NCI-H526 treated with DMSO at 0.1 percent for 48 hours (cell line): ENCODE results near the gene MYH15.

Experiments used
- DNase-seq: peaks from one replicate; lab custom pipeline; 2025; lab: John Stamatoyannopoulos, UW

MYH15 gene

GRCh38 chr3:108510496-108510895 is at the start of gene MYH15:
MYH15 (minus strand) TSS chr3:108510596; CDS start chr3:108510530, 66 bp downstream.
- no peak for DNase-seq

- no peak for DNase-seq
Measured at GRCh38 chr3:108555966-108556581, 45.7 kb upstream of the MYH15 start.

- no peak for DNase-seq
Measured at GRCh38 chr3:108554913-108555571, 44.6 kb upstream of the MYH15 start.

- DNase-seq = no peak
Measured at GRCh38 chr3:108554229-108554628, 43.8 kb upstream of the MYH15 start.

GRCh38 chr3:108552267-108553159 is 42.1 kb upstream of the MYH15 start:
- DNase-seq = peak; percentile 3

- no peak for DNase-seq
Measured at GRCh38 chr3:108548886-108549285, 38.5 kb upstream of the MYH15 start.

- DNase-seq = no peak
Measured at GRCh38 chr3:108548304-108548703, 37.9 kb upstream of the MYH15 start.

- DNase-seq = no peak
Measured at GRCh38 chr3:108546692-108547091, 36.3 kb upstream of the MYH15 start.

- no peak for DNase-seq
Measured at GRCh38 chr3:108546247-108546646, 35.9 kb upstream of the MYH15 start.

- no peak for DNase-seq
Measured at GRCh38 chr3:108538083-108538482, 27.7 kb upstream of the MYH15 start.

GRCh38 chr3:108528459-108529252 is 18.3 kb upstream of the MYH15 start:
- DNase-seq = no peak

- DNase-seq = no peak
Measured at GRCh38 chr3:108527817-108528216, 17.4 kb upstream of the MYH15 start.

GRCh38 chr3:108527109-108527508 is 16.7 kb upstream of the MYH15 start:
- no peak for DNase-seq

- DNase-seq = no peak
Measured at GRCh38 chr3:108525971-108526370, 15.6 kb upstream of the MYH15 start.

- no peak for DNase-seq
Measured at GRCh38 chr3:108525256-108525655, 14.9 kb upstream of the MYH15 start.

- DNase-seq = no peak
Measured at GRCh38 chr3:108524537-108524936, 14.1 kb upstream of the MYH15 start.

- DNase-seq = no peak
Measured at GRCh38 chr3:108518895-108519294, 8.5 kb upstream of the MYH15 start.

GRCh38 chr3:108516881-108517280 is 6.5 kb upstream of the MYH15 start:
- no peak for DNase-seq

- no peak for DNase-seq
Measured at GRCh38 chr3:108513961-108514360, 3.6 kb upstream of the MYH15 start.

GRCh38 chr3:108512671-108513070 is 2.3 kb upstream of the MYH15 start:
- DNase-seq = no peak

- DNase-seq = no peak
Measured at GRCh38 chr3:108511490-108511889, 1.1 kb upstream of the MYH15 start.

- DNase-seq = no peak
Measured at GRCh38 chr3:108511055-108511454, 659 bp upstream of the MYH15 start.
